HCT116 (cell line): Measurements from ENCODE around the gene KCTD15. TPM values are rescaled to one million over a fixed set of nuclear protein-coding genes. Genes with fewer than 3 reads are reported as not detected.

Experiments used
- ATAC-seq: fragments of 200-7000 bp; cut with Tn5 transposase; 2 replicates; pipeline ENCODE4 v1.9.1; 2020; ENCODE audit warnings: mild to moderate bottlenecking, moderate library complexity
- BruUV-seq: library from RNA; stranded (reverse); fragments of 400-500 nt; replicated peaks from 2 replicates; lab custom pipeline; 2021; lab: Mats Ljungman, UMichigan
- CTCF ChIA-PET: fragments of 300-600 bp; sonication (Branson Sonifier 250); formaldehyde crosslinking; loops from one replicate; lab custom pipeline; 2021; ENCODE audit warnings: antibody characterized with exemption; lab: Charles Lee
- POLR2A ChIA-PET: fragments of 300-600, 350-600 bp; sonication (Branson Sonifier 250); formaldehyde crosslinking; loops from one replicate; lab custom pipeline; 2021; ENCODE audit warnings: antibody characterized with exemption; lab: Charles Lee
- RAD21 ChIA-PET, 2 experiments: fragments of 300-600 bp; sonication (Branson Sonifier 250); formaldehyde crosslinking; loops; one replicate each; lab custom pipeline; 2023; ENCODE audit warnings: low total read pairs in 2 of 2; ENCODE audit not compliant: uncharacterized antibody in 2 of 2, unreplicated experiment in 2 of 2, low non-redundant PET in 1 of 2; lab: Charles Lee
- DNase-seq: peaks from one replicate; pipeline ENCODE4 v3.0.0-alpha.2; 2010; ENCODE audit warnings: low read depth, low spot score
- H2AFZ ChIP-seq: fragments of 200-600 bp; shearing (Covaris generic), sonication (generic); 2 replicates; pipeline ENCODE4 v1.6.1; 2017; ENCODE audit warnings: low read depth, mixed run types, mixed read lengths, antibody characterized with exemption, low read length; ENCODE audit not compliant: poor library complexity, severe bottlenecking
- H3K27ac ChIP-seq: 2 replicates; pipeline ENCODE4 v1.5.1; 2012; ENCODE audit warnings: low read depth, low read length
- H3K27me3 ChIP-seq: fragments of 200-600 bp; sonication (generic); 2 replicates; pipeline ENCODE4 v1.6.1; 2016; ENCODE audit warnings: mixed run types, low read length, mixed read lengths; ENCODE audit not compliant: insufficient read depth
- H3K36me3 ChIP-seq, 2 experiments: fragments of 200-500 bp in 1 of 2; fragments of 200-600 bp in 1 of 2; sonication (Bioruptor generic) in 1 of 2; sonication (generic) in 1 of 2; 2 replicates each; pipeline versions ENCODE4 v1.5.1 to v1.6.1; 2014 to 2016; ENCODE audit warnings: low read length in 2 of 2, inconsistent platforms in 1 of 2, mixed read lengths in 1 of 2, mixed run types in 1 of 2; ENCODE audit not compliant: insufficient read depth in 2 of 2, control insufficient read depth in 1 of 2
- H3K4me1 ChIP-seq, 2 experiments: fragments of 200-600 bp in 1 of 2; sonication (generic) in 1 of 2; 2 replicates each; pipeline versions ENCODE4 v1.5.1 to v1.6.1; 2012 to 2017; ENCODE audit warnings: low read length in 2 of 2, inconsistent platforms in 1 of 2, mild to moderate bottlenecking in 1 of 2, mixed read lengths in 1 of 2, mixed run types in 1 of 2, moderate library complexity in 1 of 2; ENCODE audit not compliant: insufficient read depth in 2 of 2, control insufficient read depth in 1 of 2
- H3K4me2 ChIP-seq: fragments of 200-600 bp; sonication (generic); 2 replicates; pipeline ENCODE4 v1.6.1; 2017; ENCODE audit warnings: mixed run types, low read length, mixed read lengths
- H3K4me3 ChIP-seq, 2 experiments: fragments of 200-600 bp in 1 of 2; sonication (generic) in 1 of 2; replicated peaks in 1 of 2; 2 replicates each; pipeline ENCODE4 v1.5.1; 2011 to 2016; ENCODE audit warnings: low read length in 2 of 2, control low read depth in 1 of 2, low read depth in 1 of 2, mild to moderate bottlenecking in 1 of 2, mixed read lengths in 1 of 2, mixed run types in 1 of 2
- H3K79me2 ChIP-seq: fragments of 200-600 bp; sonication (generic); 2 replicates; pipeline ENCODE4 v1.6.1; 2017; ENCODE audit warnings: mild to moderate bottlenecking, mixed run types, low read length, moderate library complexity, mixed read lengths; ENCODE audit not compliant: insufficient read depth
- H3K9ac ChIP-seq: fragments of 200-600 bp; sonication (generic); 2 replicates; pipeline ENCODE4 v1.6.1; 2016; ENCODE audit warnings: low read length, mixed read lengths
- H3K9me2 ChIP-seq: fragments of 200-600 bp; sonication (generic), shearing (Covaris generic); 2 replicates; pipeline ENCODE4 v1.6.1; 2017; ENCODE audit warnings: mixed run types, mild to moderate bottlenecking, moderate library complexity; ENCODE audit not compliant: insufficient read depth
- H3K9me3 ChIP-seq, 2 experiments: fragments of 200-500 bp in 1 of 2; fragments of 200-600 bp in 1 of 2; sonication (Bioruptor generic) in 1 of 2; sonication (generic) in 1 of 2; 2 replicates each; pipeline ENCODE4 v1.6.1; 2014 to 2017; ENCODE audit warnings: low read length in 2 of 2, mixed read lengths in 2 of 2, inconsistent platforms in 1 of 2, low read depth in 1 of 2, mild to moderate bottlenecking in 1 of 2, mixed run types in 1 of 2, moderate library complexity in 1 of 2; ENCODE audit not compliant: control insufficient read depth in 1 of 2, insufficient read depth in 1 of 2
- H4K20me1 ChIP-seq: fragments of 200-600 bp; sonication (generic), shearing (Covaris generic); 2 replicates; pipeline ENCODE4 v1.6.1; 2017; ENCODE audit warnings: mixed run types, mild to moderate bottlenecking, moderate library complexity; ENCODE audit not compliant: insufficient read depth
- ATF3 ChIP-seq: IDR thresholded peaks from 2 replicates; pipeline ENCODE4 v1.6.1; 2012
- CTCF ChIP-seq, 3 experiments: fragments of 200-600 bp in 1 of 3; sonication (generic) in 1 of 3; IDR thresholded peaks in 2 of 3; conservative IDR thresholded peaks in 1 of 3; 2 replicates each; pipeline ENCODE4 v1.5.1; 2012 to 2017; ENCODE audit warnings: low read depth in 2 of 3, low read length in 2 of 3, antibody characterized with exemption in 1 of 3, borderline replicate concordance in 1 of 3, control low read depth in 1 of 3, mild to moderate bottlenecking in 1 of 3, mixed read lengths in 1 of 3, mixed run types in 1 of 3, moderate library complexity in 1 of 3; ENCODE audit not compliant: insufficient read depth in 1 of 3
- EGR1 ChIP-seq: IDR thresholded peaks from 2 replicates; pipeline ENCODE4 v1.6.1; 2012; ENCODE audit warnings: low read depth
- ELF1 ChIP-seq: IDR thresholded peaks from 2 replicates; pipeline ENCODE4 v1.6.1; 2012; ENCODE audit warnings: low read depth, borderline replicate concordance
- EZH2 ChIP-seq: fragments of 200-600 bp; sonication (generic); IDR thresholded peaks from 2 replicates; pipeline ENCODE4 v1.6.1; 2017; ENCODE audit warnings: antibody characterized with exemption, mixed run types
- EZH2phosphoT487 ChIP-seq: fragments of 200-600 bp; IDR thresholded peaks from 2 replicates; pipeline ENCODE4 v1.6.1; 2018; ENCODE audit warnings: antibody characterized with exemption, borderline replicate concordance
- FOSL1 ChIP-seq: IDR thresholded peaks from 2 replicates; pipeline ENCODE4 v1.6.1; 2012; ENCODE audit warnings: low read depth
- JUND ChIP-seq: IDR thresholded peaks from 2 replicates; pipeline ENCODE4 v1.6.1; 2012
- MAX ChIP-seq: IDR thresholded peaks from 2 replicates; pipeline ENCODE4 v1.6.1; 2012
- POLR2A ChIP-seq: IDR thresholded peaks from 2 replicates; pipeline ENCODE4 v1.7.0; 2011; ENCODE audit warnings: borderline replicate concordance; ENCODE audit not compliant: insufficient read depth, insufficient read length; ENCODE audit errors: extremely low read depth
- POLR2AphosphoS5 ChIP-seq: IDR thresholded peaks from 2 replicates; pipeline ENCODE4 v1.6.1; 2011; ENCODE audit warnings: mild to moderate bottlenecking, low read depth, low read length, moderate library complexity
- RAD21 ChIP-seq: IDR thresholded peaks from 2 replicates; pipeline ENCODE4 v1.6.1; 2012; ENCODE audit warnings: low read depth, mild to moderate bottlenecking
- SIN3A ChIP-seq: IDR thresholded peaks from 2 replicates; pipeline ENCODE4 v1.6.1; 2012; ENCODE audit warnings: low read depth
- SP1 ChIP-seq: IDR thresholded peaks from 2 replicates; pipeline ENCODE4 v1.6.1; 2012; ENCODE audit warnings: low read depth
- SRF ChIP-seq: IDR thresholded peaks from 2 replicates; pipeline ENCODE4 v1.6.1; 2012; ENCODE audit warnings: low read depth
- TCF7L2 ChIP-seq: IDR thresholded peaks from 2 replicates; pipeline ENCODE4 v1.7.0; 2011; ENCODE audit warnings: borderline replicate concordance, inconsistent platforms; ENCODE audit not compliant: insufficient read depth, insufficient read length; ENCODE audit errors: extremely low read depth
- YY1 ChIP-seq: IDR thresholded peaks from 2 replicates; pipeline ENCODE4 v1.6.1; 2011; ENCODE audit warnings: low read length, low read depth, moderate library complexity, mild to moderate bottlenecking; ENCODE audit not compliant: insufficient replicate concordance; ENCODE audit errors: extremely low read depth
- ZFX ChIP-seq: fragments of 450-650 bp; IDR thresholded peaks from 2 replicates; pipeline ENCODE4 v1.6.1; 2017
- ZNF274 ChIP-seq: fragments of 200-500 bp; sonication (Bioruptor generic); IDR thresholded peaks from 2 replicates; pipeline ENCODE4 v1.6.1; 2014; ENCODE audit warnings: mild to moderate bottlenecking, low read depth, low read length, inconsistent platforms
- intact Hi-C: fragments of 100-400 bp; cut with micrococcal nuclease; formaldehyde crosslinking; loops from 2 replicates; pipeline ENCODE4 v1.10.0; 2022
- total RNA-seq: library from RNA; stranded (reverse); gene quantifications from one replicate; pipeline ENCODE4 v1.2.1, GENCODE V29; 2021; ENCODE audit not compliant: unreplicated experiment
- TF ChIP-seq, protein P1 (sequence below): IDR thresholded peaks from 2 replicates; pipeline ENCODE4 v1.6.1; 2012; ENCODE audit warnings: low read depth

The KCTD15 gene
- total RNA-seq, 1 experiment from 2014 or later = 29.2 TPM

GRCh38 chr19:33795370-33796163 lies 1.1 kb upstream of the KCTD15 start:
- H3K36me3 ChIP-seq = no peaks in the 10 kb centered on the region
- H3K9me3 ChIP-seq = no peaks in the 10 kb centered on the region
- ChIA-PET RAD21 (interaction anchor here (0.6 to 1.1 kb wide), 2 partner anchors 81 to 301 kb away, joined by 3 to 4 read pairs; no protein-coding TSS in a partner anchor), POLR2A (interaction anchor here (0.5 kb wide), 1 partner anchor 27 kb away, joined by 3 read pairs; no protein-coding TSS in a partner anchor), CTCF (interaction anchor here (0.7 to 2.7 kb wide), 6 partner anchors 18 to 422 kb away, joined by 3 to 15 read pairs (median 9); no protein-coding TSS in a partner anchor)
- H3K79me2 ChIP-seq = no peaks in the 10 kb centered on the region
- peak overlapping the region; percentile 83 for H3K27ac ChIP-seq
- no peaks in the 10 kb centered on the region for H3K9me2 ChIP-seq
- peak overlapping the region; percentile 72 for H3K9ac ChIP-seq
- no peaks in the 10 kb centered on the region for H4K20me1 ChIP-seq
- peak overlapping the region; percentile 59 to 65 for H3K4me3 ChIP-seq
- intact Hi-C loops = loop anchor here (5.0 kb wide), 1 partner anchor 202 kb away; no protein-coding TSS in a partner anchor
- H3K4me2 ChIP-seq = peak overlapping the region; percentile 85
- no peaks in the 10 kb centered on the region for H3K27me3 ChIP-seq
- peak; percentile 77 for ATAC-seq
- H3K4me1 ChIP-seq = peaks cover 7 to 15% of the 10 kb centered on the region in 2 experiments; a peak in 3 of 4 replicates
- no peak for DNase-seq
- peak; percentile 44; the same call in 1 of the 2 replicates for TF ChIP-seq RAD21
- TF ChIP-seq FOSL1 = no peak
- TF ChIP-seq ATF3 = no peak
- peak; percentile 60 for TF ChIP-seq MAX
- TF ChIP-seq ZNF274 = no peak
- no peak for TF ChIP-seq JUND
- TF ChIP-seq, protein P1, sequence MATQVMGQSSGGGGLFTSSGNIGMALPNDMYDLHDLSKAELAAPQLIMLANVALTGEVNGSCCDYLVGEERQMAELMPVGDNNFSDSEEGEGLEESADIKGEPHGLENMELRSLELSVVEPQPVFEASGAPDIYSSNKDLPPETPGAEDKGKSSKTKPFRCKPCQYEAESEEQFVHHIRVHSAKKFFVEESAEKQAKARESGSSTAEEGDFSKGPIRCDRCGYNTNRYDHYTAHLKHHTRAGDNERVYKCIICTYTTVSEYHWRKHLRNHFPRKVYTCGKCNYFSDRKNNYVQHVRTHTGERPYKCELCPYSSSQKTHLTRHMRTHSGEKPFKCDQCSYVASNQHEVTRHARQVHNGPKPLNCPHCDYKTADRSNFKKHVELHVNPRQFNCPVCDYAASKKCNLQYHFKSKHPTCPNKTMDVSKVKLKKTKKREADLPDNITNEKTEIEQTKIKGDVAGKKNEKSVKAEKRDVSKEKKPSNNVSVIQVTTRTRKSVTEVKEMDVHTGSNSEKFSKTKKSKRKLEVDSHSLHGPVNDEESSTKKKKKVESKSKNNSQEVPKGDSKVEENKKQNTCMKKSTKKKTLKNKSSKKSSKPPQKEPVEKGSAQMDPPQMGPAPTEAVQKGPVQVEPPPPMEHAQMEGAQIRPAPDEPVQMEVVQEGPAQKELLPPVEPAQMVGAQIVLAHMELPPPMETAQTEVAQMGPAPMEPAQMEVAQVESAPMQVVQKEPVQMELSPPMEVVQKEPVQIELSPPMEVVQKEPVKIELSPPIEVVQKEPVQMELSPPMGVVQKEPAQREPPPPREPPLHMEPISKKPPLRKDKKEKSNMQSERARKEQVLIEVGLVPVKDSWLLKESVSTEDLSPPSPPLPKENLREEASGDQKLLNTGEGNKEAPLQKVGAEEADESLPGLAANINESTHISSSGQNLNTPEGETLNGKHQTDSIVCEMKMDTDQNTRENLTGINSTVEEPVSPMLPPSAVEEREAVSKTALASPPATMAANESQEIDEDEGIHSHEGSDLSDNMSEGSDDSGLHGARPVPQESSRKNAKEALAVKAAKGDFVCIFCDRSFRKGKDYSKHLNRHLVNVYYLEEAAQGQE = no peak
- no peak for TF ChIP-seq POLR2A
- peak; percentile 47 for TF ChIP-seq TCF7L2
- TF ChIP-seq ZFX = no peak
- peak; percentile 61 to 75 (median 74); a peak in 5 of 6 replicates for TF ChIP-seq CTCF (IDR thresholded peaks at IDR 0.05 in 2 of 3, conservative IDR thresholded peaks at IDR 0.05 in 1 of 3; ENCODE audit: borderline replicate concordance in 1 of 3, insufficient read depth in 1 of 3, low read depth in 2 of 3, low read length in 2 of 3)
- TF ChIP-seq EGR1 = peak; percentile 41; the same call in 1 of the 2 replicates
- TF ChIP-seq EZH2 = no peak
- no peak for TF ChIP-seq ELF1
- no peak for TF ChIP-seq SRF
- TF ChIP-seq SIN3A = no peak
- peak; percentile 49 for TF ChIP-seq YY1
- TF ChIP-seq SP1 = no peak
- no peak for TF ChIP-seq EZH2phosphoT487
- peak; percentile 24; the same call in 1 of the 2 replicates for TF ChIP-seq POLR2AphosphoS5
- TF ChIP-seq, all 23 proteins: peak for 7
- H2AFZ ChIP-seq = no peak overlapping the region
- no TSS peak for BruUV-seq
